H1 (cell line): ENCODE results near the gene CAD. TPM values are rescaled to one million over a fixed set of nuclear protein-coding genes. Genes with fewer than 3 reads are reported as not detected.

Source experiments
- CTCF ChIA-PET: fragments of 300-600 bp; sonication (Branson Sonifier 250); formaldehyde crosslinking; loops from one replicate; lab custom pipeline; 2021; ENCODE audit not compliant: partially characterized antibody; lab: Charles Lee
- POLR2A ChIA-PET: fragments of 300-600 bp; sonication (Branson Sonifier 250); formaldehyde crosslinking; loops from one replicate; lab custom pipeline; 2021; ENCODE audit warnings: inconsistent platforms; ENCODE audit not compliant: partially characterized antibody; lab: Charles Lee
- DNase-seq, 2 experiments: peaks; one replicate each; pipeline versions ENCODE4 v3.0.0 to v3.0.0-alpha.2; 2010 to 2022; ENCODE audit warnings: low spot score in 2 of 2, low read depth in 1 of 2, mixed read lengths in 1 of 2
- FAIRE-seq: peaks from 2 replicates; lab custom pipeline; 2011; peaks lifted over from hg19 to GRCh38; lab: Jason Lieb, UNC
- H2AFZ ChIP-seq: 2 replicates; pipeline ENCODE4 v1.8.1; 2012; ENCODE audit warnings: low read length, inconsistent platforms
- H2AK5ac ChIP-seq: 2 replicates; pipeline ENCODE4 v1.6.1; 2013; ENCODE audit warnings: low read depth, low read length
- H2BK120ac ChIP-seq: replicated peaks from 2 replicates; pipeline ENCODE3; 2013; ENCODE audit warnings: low read depth, low read length, inconsistent platforms
- H2BK12ac ChIP-seq: 2 replicates; pipeline ENCODE4 v1.6.1; 2013; ENCODE audit warnings: low read depth, low read length
- H2BK15ac ChIP-seq: 2 replicates; pipeline ENCODE4 v1.6.1; 2013; ENCODE audit warnings: low read length
- H2BK20ac ChIP-seq: 2 replicates; pipeline ENCODE4 v1.6.1; 2013; ENCODE audit warnings: low read length
- H2BK5ac ChIP-seq: 2 replicates; pipeline ENCODE4 v1.6.1; 2013; ENCODE audit warnings: low read depth, low read length
- H3K14ac ChIP-seq: 2 replicates; pipeline ENCODE4 v1.6.1; 2013; ENCODE audit warnings: inconsistent platforms; ENCODE audit not compliant: insufficient read length
- H3K18ac ChIP-seq: 2 replicates; pipeline ENCODE4 v1.6.1; 2013; ENCODE audit warnings: low read length; ENCODE audit errors: extremely low read depth
- H3K23ac ChIP-seq: 2 replicates; pipeline ENCODE4 v1.6.1; 2013; ENCODE audit warnings: inconsistent platforms; ENCODE audit not compliant: insufficient read length
- H3K23me2 ChIP-seq: 2 replicates; pipeline ENCODE4 v1.6.1; 2013; ENCODE audit warnings: low read depth, low read length
- H3K27ac ChIP-seq: 2 replicates; pipeline ENCODE4 v1.6.1; 2011; ENCODE audit warnings: low read depth, low read length, inconsistent platforms
- H3K27me3 ChIP-seq, 4 experiments: replicated peaks in 1 of 4; 1 replicate in 1 of 4; 2 replicates in 3 of 4; pipeline versions ENCODE4 v1.6.1 to v1.8.1; 2011 to 2013; ENCODE audit warnings: low read length in 3 of 4, mild to moderate bottlenecking in 3 of 4, inconsistent platforms in 2 of 4, mixed read lengths in 2 of 4, moderate library complexity in 1 of 4; ENCODE audit not compliant: control insufficient read depth in 3 of 4, insufficient read depth in 3 of 4; ENCODE audit errors: extremely low read depth in 1 of 4
- H3K36me3 ChIP-seq, 4 experiments: 2 replicates each; pipeline versions ENCODE4 v1.6.1 to v1.8.1; 2011 to 2013; ENCODE audit warnings: mild to moderate bottlenecking in 4 of 4, low read length in 3 of 4, moderate library complexity in 2 of 4, control low read depth in 1 of 4, inconsistent platforms in 1 of 4; ENCODE audit not compliant: insufficient read depth in 4 of 4, control insufficient read depth in 2 of 4
- H3K4ac ChIP-seq: replicated peaks from 2 replicates; pipeline ENCODE3; 2013; ENCODE audit warnings: low read length, low read depth, mixed read lengths, inconsistent platforms; ENCODE audit not compliant: insufficient read length
- H3K4me1 ChIP-seq, 4 experiments: replicated peaks in 1 of 4; 1 replicate in 1 of 4; 2 replicates in 3 of 4; pipeline versions ENCODE4 v1.6.1 to v1.8.1; 2011 to 2013; ENCODE audit warnings: low read length in 3 of 4, inconsistent platforms in 2 of 4, mixed read lengths in 1 of 4; ENCODE audit not compliant: insufficient read depth in 4 of 4, control insufficient read depth in 3 of 4
- H3K4me2 ChIP-seq, 2 experiments: 2 replicates each; pipeline versions ENCODE4 v1.6.1 to v1.8.1; 2011 to 2013; ENCODE audit warnings: low read depth in 2 of 2, low read length in 2 of 2, control low read depth in 1 of 2, inconsistent platforms in 1 of 2, mild to moderate bottlenecking in 1 of 2; ENCODE audit not compliant: insufficient read depth in 1 of 2
- H3K4me3 ChIP-seq, 4 experiments: fragments of 200-600, 300-600 bp in 1 of 4; sonication (generic), shearing (Covaris generic), sonication (Bioruptor Twin) in 1 of 4; 2 replicates each; pipeline versions ENCODE4 v1.5.1 to v1.8.1; 2011 to 2016; ENCODE audit warnings: low read length in 4 of 4, low read depth in 3 of 4, control low read depth in 2 of 4, inconsistent platforms in 2 of 4, mild to moderate bottlenecking in 2 of 4, mixed read lengths in 1 of 4, moderate library complexity in 1 of 4; ENCODE audit not compliant: insufficient read depth in 2 of 4; ENCODE audit errors: extremely low read depth in 1 of 4
- H3K56ac ChIP-seq: replicated peaks from 2 replicates; pipeline ENCODE3; 2013; ENCODE audit warnings: low read depth, mild to moderate bottlenecking, mixed read lengths, low read length, inconsistent platforms; ENCODE audit not compliant: insufficient read length
- H3K79me1 ChIP-seq: 2 replicates; pipeline ENCODE4 v1.6.1; 2013; ENCODE audit warnings: low read depth, low read length, control low read depth
- H3K79me2 ChIP-seq, 2 experiments: 2 replicates each; pipeline versions ENCODE4 v1.6.1 to v1.8.1; 2012 to 2013; ENCODE audit warnings: low read length in 2 of 2, mild to moderate bottlenecking in 2 of 2, inconsistent platforms in 1 of 2; ENCODE audit not compliant: insufficient read depth in 2 of 2, control insufficient read depth in 1 of 2
- H3K9ac ChIP-seq, 4 experiments: replicated peaks in 1 of 4; 1 replicate in 1 of 4; 2 replicates in 3 of 4; pipeline versions ENCODE4 v1.6.1 to v1.8.1; 2011 to 2013; ENCODE audit warnings: low read depth in 3 of 4, low read length in 3 of 4, control low read depth in 2 of 4, mild to moderate bottlenecking in 2 of 4, moderate library complexity in 2 of 4, inconsistent platforms in 1 of 4; ENCODE audit errors: extremely low read depth in 1 of 4
- H3K9me3 ChIP-seq, 2 experiments: 2 replicates each; pipeline versions ENCODE4 v1.6.1 to v1.8.1; 2012 to 2013; ENCODE audit warnings: mild to moderate bottlenecking in 2 of 2, moderate library complexity in 2 of 2, control low read depth in 1 of 2, inconsistent platforms in 1 of 2, low read depth in 1 of 2, low read length in 1 of 2, mixed read lengths in 1 of 2; ENCODE audit not compliant: insufficient read depth in 2 of 2
- H4K20me1 ChIP-seq, 2 experiments: replicated peaks in 1 of 2; 2 replicates each; pipeline versions ENCODE3 to v1.8.1; 2011 to 2013; ENCODE audit warnings: inconsistent platforms in 2 of 2, low read length in 2 of 2, mild to moderate bottlenecking in 1 of 2; ENCODE audit not compliant: insufficient read depth in 2 of 2, control insufficient read depth in 1 of 2
- H4K5ac ChIP-seq: 2 replicates; pipeline ENCODE4 v1.6.1; 2013; ENCODE audit warnings: low read length, low read depth, mixed read lengths, inconsistent platforms; ENCODE audit not compliant: insufficient read length
- H4K8ac ChIP-seq: 2 replicates; pipeline ENCODE4 v1.8.0; 2013; ENCODE audit warnings: mild to moderate bottlenecking, moderate library complexity, low read length, inconsistent platforms; ENCODE audit not compliant: insufficient read depth; ENCODE audit errors: extremely low read depth
- H4K91ac ChIP-seq: replicated peaks from 2 replicates; pipeline ENCODE3; 2013; ENCODE audit warnings: low read length, mixed read lengths, inconsistent platforms; ENCODE audit not compliant: insufficient read length
- ASH2L ChIP-seq: fragments of 200-600, 300-600 bp; sonication (generic); IDR thresholded peaks from one replicate; pipeline ENCODE4 v1.7.1; 2017; ENCODE audit warnings: low read length
- CEBPB ChIP-seq: IDR thresholded peaks from 2 replicates; pipeline ENCODE4 v1.6.1; 2012; ENCODE audit warnings: low read depth, low read length
- CHD2 ChIP-seq: IDR thresholded peaks from 2 replicates; pipeline ENCODE4 v1.6.1; 2012; ENCODE audit warnings: low read length, improper control_type of control experiment
- E2F6 ChIP-seq: IDR thresholded peaks from 2 replicates; pipeline ENCODE4 v1.6.1; 2012; ENCODE audit warnings: inconsistent platforms
- EGR1 ChIP-seq: IDR thresholded peaks from 2 replicates; pipeline ENCODE4 v1.6.1; 2011; ENCODE audit warnings: low read depth, low read length, borderline replicate concordance
- JUND ChIP-seq: IDR thresholded peaks from 2 replicates; pipeline ENCODE4 v1.6.1; 2011; ENCODE audit warnings: mild to moderate bottlenecking, improper control_type of control experiment, low read length
- KDM1A ChIP-seq: fragments of 200-600, 300-600 bp; sonication (generic); IDR thresholded peaks from 2 replicates; pipeline ENCODE4 v1.7.1; 2016; ENCODE audit warnings: mild to moderate bottlenecking, low read length, borderline replicate concordance
- KDM4A ChIP-seq: IDR thresholded peaks from one replicate; pipeline ENCODE4 v1.7.1; 2012; ENCODE audit warnings: low read depth, mild to moderate bottlenecking, moderate library complexity, low read length, inconsistent platforms; ENCODE audit not compliant: severe bottlenecking
- KDM5A ChIP-seq: fragments of 200-600 bp; IDR thresholded peaks from 2 replicates; pipeline ENCODE4 v1.7.1; 2012; ENCODE audit warnings: mild to moderate bottlenecking, low read length, inconsistent platforms, mixed read lengths
- MAFK ChIP-seq: IDR thresholded peaks from 2 replicates; pipeline ENCODE4 v1.6.1; 2012; ENCODE audit warnings: low read depth, mild to moderate bottlenecking, improper control_type of control experiment, low read length
- POLR2A ChIP-seq, 2 experiments: IDR thresholded peaks; 1 replicate in 1 of 2; 2 replicates in 1 of 2; pipeline ENCODE4 v1.6.1; 2011; ENCODE audit warnings: low read depth in 2 of 2, low read length in 2 of 2, mild to moderate bottlenecking in 2 of 2; ENCODE audit errors: control extremely low read depth in 1 of 2
- SAP30 ChIP-seq: fragments of 300-600 bp; sonication (generic); IDR thresholded peaks from 2 replicates; pipeline ENCODE4 v1.7.1; 2012; ENCODE audit warnings: low read length, moderate library complexity, mild to moderate bottlenecking, inconsistent platforms; ENCODE audit not compliant: insufficient read depth, insufficient replicate concordance
- SIX5 ChIP-seq: IDR thresholded peaks from 2 replicates; pipeline ENCODE4 v1.6.1; 2011; ENCODE audit warnings: mild to moderate bottlenecking, low read depth, low read length
- SRF ChIP-seq: IDR thresholded peaks from 2 replicates; pipeline ENCODE4 v1.6.1; 2011; ENCODE audit warnings: mild to moderate bottlenecking, low read depth, low read length, moderate library complexity
- TAF7 ChIP-seq: optimal IDR thresholded peaks from 2 replicates; pipeline ENCODE3; 2011; ENCODE audit warnings: low read depth, mild to moderate bottlenecking, inconsistent platforms, low read length, moderate library complexity, borderline replicate concordance
- WGBS, 2 experiments: shearing (Covaris generic) in 1 of 2; methylation state at CpG; one replicate each; pipeline versions ENCODE4 v1.1.6 to v1.1.7; 2013 to 2015; ENCODE audit warnings: low lambda C conversion rate in 2 of 2, mixed read lengths in 2 of 2, inconsistent platforms in 1 of 2, low coverage in 1 of 2, missing lambda C conversion rate in 1 of 2; ENCODE audit not compliant: insufficient replicate concordance in 2 of 2, insufficient coverage in 1 of 2, insufficient read length in 1 of 2; ENCODE audit errors: extremely low coverage in 1 of 2, missing lambda C conversion rate in 1 of 2; 5-methylcytosine and 5-hydroxymethylcytosine counted together
- polyA plus RNA-seq, 7 experiments: library from polyadenylated mRNA; depleted of rRNA in 3 of 7; stranded (reverse) in 5 of 7; unstranded in 2 of 7; fragments of >200 nt in 5 of 7; fragments of 200-250 nt in 2 of 7; gene quantifications; 1 replicate in 5 of 7; 2 replicates in 1 of 7; 4 replicates in 1 of 7; pipeline versions ENCODE4 v1.2.1 to v1.2.3, GENCODE V29; 2011 to 2013; ENCODE audit warnings: missing spikeins in 2 of 7, mixed read lengths in 2 of 7
- total RNA-seq: library from RNA; stranded (reverse); fragmentation: NEBNext Ultra II Directional; extraction: Animal tissue kit (Norgen Biotek cat#: 25700); gene quantifications from 2 replicates; pipeline ENCODE4 v1.2.1, GENCODE V29; 2021

The CAD gene
- total and polyA plus RNA-seq, 2 of the 8 experiments (the other 6 are each of a cell fraction or from before 2014, with no cell fraction given) = 130 to 146 TPM

DNA sequence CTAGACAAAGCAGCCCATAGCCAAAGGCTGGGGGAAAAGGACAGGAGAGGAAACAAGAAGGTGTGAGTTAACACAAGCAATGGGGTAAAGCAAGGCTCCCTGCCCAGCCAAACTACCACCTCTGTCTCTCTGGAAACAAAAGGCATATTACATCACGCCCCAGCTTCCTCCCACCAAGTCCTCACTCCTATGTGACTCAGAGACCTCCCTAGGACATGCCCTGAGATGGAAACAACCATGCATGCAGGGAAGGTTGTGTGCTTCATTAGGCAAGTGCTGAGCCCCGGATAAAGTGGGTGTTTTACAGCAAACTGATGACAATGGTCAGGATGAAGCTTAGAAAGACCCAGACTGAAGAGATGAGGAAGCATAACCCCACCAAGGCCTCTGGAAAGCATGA lies 14.3 kb upstream of the CAD start:
- peaks cover 53 to 75% (median 73%) of the 10 kb centered on the region in 4 experiments for H3K36me3 ChIP-seq
- CTCF ChIA-PET = interaction anchor here (1.1 to 4.0 kb wide), 5 partner anchors 11 to 116 kb away, joined by 4 to 15 read pairs (median 7); partner anchors contain the start of gene PREB
- no peak for DNase-seq
- TF ChIP-seq SIX5 (no peak), TAF7 (no peak), CEBPB (no peak), JUND (no peak), E2F6 (no peak), MAFK (no peak), SRF (no peak), ASH2L (no peak), CHD2 (no peak), POLR2A (IDR thresholded peaks at IDR 0.05; ENCODE audit: control extremely low read depth in 1 of 2, low read depth in 2 of 2, low read length in 2 of 2) (no peak), KDM5A (no peak), SAP30 (no peak), KDM4A (no peak), EGR1 (no peak), KDM1A (no peak)

More for the DNA sequence above, 14.3 kb upstream of the CAD start:
- Histone ChIP-seq H3K56ac (no peak overlapping the region), H4K5ac (no peak overlapping the region), H3K27ac (no peak overlapping the region), H3K4me1 (no peaks in the 10 kb centered on the region), H3K9me3 (no peaks in the 10 kb centered on the region), H3K23ac (no peak overlapping the region), H3K27me3 (no peaks in the 10 kb centered on the region), H2BK5ac (no peak overlapping the region), H2BK12ac (no peak overlapping the region), H3K4me3 (no peak overlapping the region), H3K79me2 (no peaks in the 10 kb centered on the region), H3K4me2 (no peak overlapping the region), H3K18ac (no peak overlapping the region), H3K14ac (no peak overlapping the region), H4K91ac (no peak overlapping the region), H4K20me1 (peaks cover 0 to 19% of the 10 kb centered on the region in 2 experiments), H2BK120ac (no peak overlapping the region), H3K4ac (no peak overlapping the region), H4K8ac (no peak overlapping the region), H2BK15ac (no peak overlapping the region), H3K9ac (no peak overlapping the region), H3K23me2 (no peaks in the 10 kb centered on the region), H2BK20ac (no peak overlapping the region), H2AFZ (no peak overlapping the region), H3K79me1 (no peaks in the 10 kb centered on the region), H2AK5ac (no peak overlapping the region)
- 92% methylated on average over 2 of the region's 2 CpGs; no CpG with 5 or more reads in 1 of the 2 experiments for WGBS, 2 experiments
- POLR2A ChIA-PET = interaction anchor here (0.6 to 5.7 kb wide), 13 partner anchors 8 to 115 kb away, joined by 4 to 35 read pairs (median 6); partner anchors contain the start of genes ATRAID, CAD and SLC5A6
- no peak for FAIRE-seq
